Stimulated activated CD4-positive, alpha-beta T cell treated with anti-CD3 and anti-CD28 coated beads, Interleukin-15, amount 100 ng/mL, for 48 hours (primary cell): ENCODE data around the gene RAP2A.

Source experiments
- DNase-seq, 2 donors: peaks; one replicate each; pipeline ENCODE4 v3.0.0-alpha.2; 2020; ENCODE audit warnings: low read depth in 2 of 2

RAP2A gene

GRCh38 chr13:97422118-97423054 lies 11.6 kb upstream of the RAP2A start:
- no peak for DNase-seq

- DNase-seq: no peak
These were observed 10.5 kb upstream of the RAP2A start for GRCh38 chr13:97423300-97424045.

- DNase-seq: no peak
These were observed 8.4 kb upstream of the RAP2A start for GRCh38 chr13:97425590-97425989.

GRCh38 chr13:97426695-97427094 lies 7.3 kb upstream of the RAP2A start:
- no peak for DNase-seq

- no peak for DNase-seq
These were observed 4.3 kb upstream of the RAP2A start for GRCh38 chr13:97429681-97430081.

GRCh38 chr13:97430296-97430695 lies 3.7 kb upstream of the RAP2A start:
- DNase-seq: no peak

GRCh38 chr13:97431171-97431764 lies 2.7 kb upstream of the RAP2A start:
- DNase-seq: no peak

- DNase-seq: no peak
These were observed 1.6 kb upstream of the RAP2A start for GRCh38 chr13:97432232-97432916.

GRCh38 chr13:97432917-97433726 lies 847 bp upstream of the RAP2A start:
- DNase-seq: peak; percentile 96 to 98

- DNase-seq: peak; percentile 5 to 10
These were observed 630 bp downstream of the RAP2A start for GRCh38 chr13:97434397-97435201.

GRCh38 chr13:97435323-97435722 lies 1.4 kb downstream of the RAP2A start:
- no peak for DNase-seq

- DNase-seq: no peak
These were observed 1.8 kb downstream of the RAP2A start for GRCh38 chr13:97435794-97436193.

GRCh38 chr13:97436845-97437244 lies 2.9 kb downstream of the RAP2A start:
- DNase-seq: no peak

- DNase-seq: no peak
These were observed 3.8 kb downstream of the RAP2A start for GRCh38 chr13:97437729-97438128.

GRCh38 chr13:97438856-97439595 lies 5.1 kb downstream of the RAP2A start:
- DNase-seq: no peak

GRCh38 chr13:97440598-97441170 lies 6.7 kb downstream of the RAP2A start:
- no peak for DNase-seq

GRCh38 chr13:97441368-97441767 lies 7.4 kb downstream of the RAP2A start:
- DNase-seq: no peak

- DNase-seq: no peak
These were observed 11.7 kb downstream of the RAP2A start for GRCh38 chr13:97445522-97446187.

GRCh38 chr13:97446448-97446847 lies 12.5 kb downstream of the RAP2A start:
- no peak for DNase-seq
